Caco-2 (cell line): ENCODE data around the gene PHF21A. TPM values are rescaled to one million over a fixed set of nuclear protein-coding genes. Genes with fewer than 3 reads are reported as not detected.
A peak's percentile ranks its signal among the peaks of the same experiment; 100 is the strongest.
"Not testable (repeated sequence)": the region's sequence is repeated elsewhere in the genome, so short reads cannot be mapped to it uniquely, and the experiment has no call there.

ENCODE experiments used
- BruUV-seq: library from RNA; stranded (reverse); fragments of 400-500 nt; replicated peaks from 2 replicates; lab custom pipeline; 2021; lab: Mats Ljungman, UMichigan
- CTCF ChIA-PET: fragments of 300-600 bp; sonication (Branson Sonifier 250); formaldehyde crosslinking; loops from one replicate; lab custom pipeline; 2022; ENCODE audit warnings: antibody characterized with exemption; lab: Charles Lee
- POLR2A ChIA-PET: fragments of 300-600 bp; sonication (Branson Sonifier 250); formaldehyde crosslinking; loops from one replicate; lab custom pipeline; 2022; ENCODE audit warnings: antibody characterized with exemption; lab: Charles Lee
- DNase-seq, 2 experiments: peaks; one replicate each; pipeline versions ENCODE4 v3.0.0 to v3.0.0-alpha.2; 2020 to 2022
- H3K27me3 ChIP-seq: replicated peaks from 2 replicates; pipeline ENCODE4 v1.6.0; 2011; ENCODE audit warnings: low read length; ENCODE audit not compliant: control insufficient read depth, insufficient read depth
- H3K36me3 ChIP-seq: 2 replicates; pipeline ENCODE4 v1.5.1; 2011; ENCODE audit warnings: low read length; ENCODE audit not compliant: control insufficient read depth, insufficient read depth
- H3K4me1 ChIP-seq: fragments of 250-450 bp; sonication (Bioruptor Pico); 2 replicates; pipeline ENCODE4 v1.5.1; 2020; ENCODE audit warnings: mild to moderate bottlenecking
- H3K4me3 ChIP-seq: 2 replicates; pipeline ENCODE4 v1.5.1; 2011; ENCODE audit warnings: low read depth, mild to moderate bottlenecking, control low read depth, low read length
- H3K9me3 ChIP-seq: fragments of 250-450 bp; sonication (Bioruptor Pico); 2 replicates; pipeline ENCODE4 v1.5.1; 2020; ENCODE audit warnings: mild to moderate bottlenecking, moderate library complexity
- H3K27ac Mint-ChIP-seq: one replicate; pipeline ENCODE4 v1.8.0; 2022; ENCODE audit warnings: mixed read lengths; ENCODE audit not compliant: unreplicated experiment
- H3K27me3 Mint-ChIP-seq: one replicate; pipeline ENCODE4 v1.8.0; 2022; ENCODE audit warnings: mixed read lengths; ENCODE audit not compliant: insufficient read depth, unreplicated experiment
- H3K36me3 Mint-ChIP-seq: one replicate; pipeline ENCODE4 v1.8.0; 2022; ENCODE audit warnings: mild to moderate bottlenecking, mixed read lengths; ENCODE audit not compliant: insufficient read depth, unreplicated experiment
- H3K4me1 Mint-ChIP-seq: one replicate; pipeline ENCODE4 v1.8.0; 2022; ENCODE audit warnings: low read depth, mixed read lengths; ENCODE audit not compliant: unreplicated experiment
- H3K4me3 Mint-ChIP-seq: one replicate; pipeline ENCODE4 v1.8.0; 2022; ENCODE audit warnings: mild to moderate bottlenecking, moderate library complexity, mixed read lengths; ENCODE audit not compliant: unreplicated experiment
- H3K9me3 Mint-ChIP-seq: one replicate; pipeline ENCODE4 v1.8.0; 2022; ENCODE audit warnings: mixed read lengths; ENCODE audit not compliant: unreplicated experiment
- intact Hi-C: fragments of 100-400 bp; cut with micrococcal nuclease; formaldehyde crosslinking; loops from one replicate; pipeline ENCODE4 v1.10.0; 2022; ENCODE audit not compliant: unreplicated experiment
- total RNA-seq: library from RNA; stranded (reverse); gene quantifications from 2 replicates; pipeline ENCODE4 v1.2.3, GENCODE V29; 2022
- TF ChIP-seq, protein P1 (sequence below), 2 experiments: fragments of 200-600 bp in 1 of 2; IDR thresholded peaks; 1 replicate in 1 of 2; 2 replicates in 1 of 2; pipeline versions ENCODE4 v1.5.1 to v1.8.0; 2011 to 2022; ENCODE audit warnings: antibody characterized with exemption in 1 of 2, control low read depth in 1 of 2, inconsistent platforms in 1 of 2, low read depth in 1 of 2, low read length in 1 of 2, mild to moderate bottlenecking in 1 of 2, moderate library complexity in 1 of 2; ENCODE audit not compliant: insufficient read depth in 1 of 2, severe bottlenecking in 1 of 2, unreplicated experiment in 1 of 2

Gene PHF21A
- total RNA-seq, 1 experiment from 2014 or later, result 20.0 TPM

DNA sequence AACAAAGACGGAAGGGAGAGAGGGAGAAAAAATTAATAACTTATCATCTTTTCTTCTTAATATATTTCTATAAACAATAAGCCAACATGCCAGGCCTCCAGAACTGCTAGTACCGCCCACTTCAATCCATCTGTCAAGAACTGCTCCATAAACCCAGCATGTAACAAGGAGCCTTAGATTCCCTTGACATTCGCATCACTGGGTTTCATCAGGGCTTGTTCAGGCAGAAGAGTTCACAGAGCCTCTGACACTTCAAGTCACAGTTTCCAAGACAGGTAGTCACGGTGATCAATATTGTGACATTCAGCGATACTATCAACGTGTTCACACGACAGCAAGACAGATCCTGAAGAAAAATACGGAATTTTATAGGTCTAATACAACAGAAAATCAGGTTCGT is 137.1 kb downstream of the PHF21A start:
- Histone ChIP-seq H3K9me3 (no peaks in the 10 kb centered on the region), H3K27me3 (no peaks in the 10 kb centered on the region), H3K36me3 (no peaks in the 10 kb centered on the region), H3K4me1 (peaks cover 8% of the 10 kb centered on the region; the same call in 1 of the 2 replicates), H3K4me3 (no peak overlapping the region)
- BruUV-seq, result no TSS peak
- TF ChIP-seq, protein P1, sequence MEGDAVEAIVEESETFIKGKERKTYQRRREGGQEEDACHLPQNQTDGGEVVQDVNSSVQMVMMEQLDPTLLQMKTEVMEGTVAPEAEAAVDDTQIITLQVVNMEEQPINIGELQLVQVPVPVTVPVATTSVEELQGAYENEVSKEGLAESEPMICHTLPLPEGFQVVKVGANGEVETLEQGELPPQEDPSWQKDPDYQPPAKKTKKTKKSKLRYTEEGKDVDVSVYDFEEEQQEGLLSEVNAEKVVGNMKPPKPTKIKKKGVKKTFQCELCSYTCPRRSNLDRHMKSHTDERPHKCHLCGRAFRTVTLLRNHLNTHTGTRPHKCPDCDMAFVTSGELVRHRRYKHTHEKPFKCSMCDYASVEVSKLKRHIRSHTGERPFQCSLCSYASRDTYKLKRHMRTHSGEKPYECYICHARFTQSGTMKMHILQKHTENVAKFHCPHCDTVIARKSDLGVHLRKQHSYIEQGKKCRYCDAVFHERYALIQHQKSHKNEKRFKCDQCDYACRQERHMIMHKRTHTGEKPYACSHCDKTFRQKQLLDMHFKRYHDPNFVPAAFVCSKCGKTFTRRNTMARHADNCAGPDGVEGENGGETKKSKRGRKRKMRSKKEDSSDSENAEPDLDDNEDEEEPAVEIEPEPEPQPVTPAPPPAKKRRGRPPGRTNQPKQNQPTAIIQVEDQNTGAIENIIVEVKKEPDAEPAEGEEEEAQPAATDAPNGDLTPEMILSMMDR (IDR thresholded peaks at IDR 0.05; ENCODE audit: insufficient read depth in 1 of 2, low read depth in 1 of 2, low read length in 1 of 2, severe bottlenecking in 1 of 2, unreplicated experiment in 1 of 2), result no peak
- ChIA-PET CTCF (interaction anchor here (2.9 kb wide), 1 partner anchor 19 kb away, joined by 15 read pairs; no protein-coding TSS in a partner anchor), POLR2A (no interaction called here)
- no peak for DNase-seq
- Mint-ChIP-seq H3K4me3 (no peak overlapping the region), H3K27ac (no peak overlapping the region), H3K9me3 (no peaks in the 10 kb centered on the region), H3K4me1 (peaks cover 23% of the 10 kb centered on the region), H3K36me3 (no peaks in the 10 kb centered on the region), H3K27me3 (no peaks in the 10 kb centered on the region)
- intact Hi-C loops, result no loop called here

DNA sequence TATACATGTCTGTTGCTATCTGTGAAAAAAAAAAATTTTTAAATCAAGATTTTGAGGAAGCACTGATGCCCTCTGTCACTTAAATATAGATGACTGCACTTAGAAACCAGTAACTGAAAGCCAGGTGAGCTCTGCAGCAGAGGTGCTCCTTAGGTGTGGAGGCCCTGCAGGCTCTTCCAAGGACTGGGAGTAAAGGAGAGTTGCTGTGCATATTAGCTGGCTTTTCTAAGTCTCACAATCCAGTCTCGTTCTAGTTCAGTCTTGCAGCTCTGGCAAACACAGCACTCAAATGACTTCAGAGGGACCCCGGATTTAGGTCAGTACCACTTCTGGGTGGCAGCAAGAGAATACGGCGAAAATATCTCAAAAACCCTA is 137.8 kb downstream of the PHF21A start:
- POLR2A ChIA-PET, result interaction anchor here (0.6 to 0.9 kb wide), 4 partner anchors 22 to 65 kb away, joined by 3 to 6 read pairs (median 4); partner anchors contain the start of gene PEX16
- Histone ChIP-seq H3K36me3 (no peaks in the 10 kb centered on the region), H3K9me3 (no peaks in the 10 kb centered on the region), H3K27me3 (no peaks in the 10 kb centered on the region), H3K4me1 (peaks cover 8% of the 10 kb centered on the region; the same call in 1 of the 2 replicates), H3K4me3 (no peak overlapping the region)
- peak overlapping the region; percentile 83 for H3K27ac Mint-ChIP-seq
- peaks cover 23% of the 10 kb centered on the region for H3K4me1 Mint-ChIP-seq
- TF ChIP-seq, protein P1 (IDR thresholded peaks at IDR 0.05; ENCODE audit: insufficient read depth in 1 of 2, low read depth in 1 of 2, low read length in 1 of 2, severe bottlenecking in 1 of 2, unreplicated experiment in 1 of 2), result no peak
- CTCF ChIA-PET, result interaction anchor here (0.7 to 2.9 kb wide), 3 partner anchors 18 to 53 kb away, joined by 6 to 15 read pairs (median 7); no protein-coding TSS in a partner anchor
- H3K4me3 Mint-ChIP-seq, result no peak overlapping the region
- H3K36me3 Mint-ChIP-seq, result no peaks in the 10 kb centered on the region
- no peaks in the 10 kb centered on the region for H3K9me3 Mint-ChIP-seq
- H3K27me3 Mint-ChIP-seq, result no peaks in the 10 kb centered on the region
- no TSS peak for BruUV-seq
- DNase-seq, result no peak
- intact Hi-C loops, result loop anchor here (1.0 kb wide), 1 partner anchor 14 kb away; no protein-coding TSS in a partner anchor

DNA sequence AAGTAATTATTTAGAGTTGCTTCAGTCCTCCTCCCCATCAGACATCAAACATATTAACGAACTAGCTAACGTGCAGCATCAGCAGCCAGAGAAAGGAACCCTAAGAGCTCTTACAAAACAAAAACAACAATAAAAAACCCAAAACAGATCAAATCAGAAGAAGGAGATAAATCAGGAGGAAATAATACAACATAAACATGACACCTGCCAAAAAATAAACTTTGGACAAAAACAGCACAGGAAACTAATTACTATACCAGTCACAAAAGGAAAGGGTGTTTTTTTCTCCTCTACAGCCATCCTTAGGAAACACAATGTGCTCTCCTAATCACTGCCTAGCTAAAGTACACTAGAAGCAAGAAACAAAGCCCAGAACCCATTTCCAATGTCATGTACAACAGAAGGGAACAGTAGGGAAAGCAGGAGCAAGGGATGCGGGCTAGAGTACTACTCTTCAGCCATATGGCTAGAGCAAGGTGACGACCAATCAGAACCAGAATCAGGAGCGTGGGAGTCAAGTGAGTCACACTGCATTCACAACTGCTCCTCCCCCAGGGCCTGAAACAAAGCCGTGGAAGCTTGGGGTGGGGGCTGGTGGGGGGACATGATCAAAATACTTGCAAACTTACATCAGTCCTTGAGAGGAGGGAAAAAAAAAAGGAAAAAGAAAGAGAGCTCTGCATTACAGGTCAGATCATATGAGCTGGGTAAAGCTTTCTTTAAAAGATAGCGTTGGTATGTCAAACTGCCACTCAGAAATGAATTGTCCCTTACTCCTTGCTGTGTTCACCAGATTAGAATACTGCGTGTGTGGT is 138.4 kb downstream of the PHF21A start:
- DNase-seq, result peak; percentile 65 to 76
- Mint-ChIP-seq H3K27me3 (no peaks in the 10 kb centered on the region), H3K9me3 (no peaks in the 10 kb centered on the region), H3K36me3 (no peaks in the 10 kb centered on the region), H3K4me1 (peaks cover 23% of the 10 kb centered on the region), H3K4me3 (peak overlapping the region; percentile 49), H3K27ac (peak overlapping the region; percentile 83)
- ChIA-PET CTCF (interaction anchor here (0.6 to 2.9 kb wide), 4 partner anchors 18 to 203 kb away, joined by 5 to 15 read pairs (median 6); no protein-coding TSS in a partner anchor), POLR2A (interaction anchor here (0.6 to 0.9 kb wide), 4 partner anchors 22 to 65 kb away, joined by 3 to 6 read pairs (median 4); partner anchors contain the start of gene PEX16)
- no peaks in the 10 kb centered on the region for H3K27me3 ChIP-seq
- BruUV-seq, result TSS peak; percentile 98
- H3K4me3 ChIP-seq, result no peak overlapping the region
- no peaks in the 10 kb centered on the region for H3K36me3 ChIP-seq
- TF ChIP-seq, protein P1 (IDR thresholded peaks at IDR 0.05; ENCODE audit: insufficient read depth in 1 of 2, low read depth in 1 of 2, low read length in 1 of 2, severe bottlenecking in 1 of 2, unreplicated experiment in 1 of 2), result no peak
- H3K4me1 ChIP-seq, result peaks cover 8% of the 10 kb centered on the region; the same call in 1 of the 2 replicates
- H3K9me3 ChIP-seq, result no peaks in the 10 kb centered on the region
- intact Hi-C loops, result loop anchor here (1.0 kb wide), 1 partner anchor 14 kb away; no protein-coding TSS in a partner anchor

DNA sequence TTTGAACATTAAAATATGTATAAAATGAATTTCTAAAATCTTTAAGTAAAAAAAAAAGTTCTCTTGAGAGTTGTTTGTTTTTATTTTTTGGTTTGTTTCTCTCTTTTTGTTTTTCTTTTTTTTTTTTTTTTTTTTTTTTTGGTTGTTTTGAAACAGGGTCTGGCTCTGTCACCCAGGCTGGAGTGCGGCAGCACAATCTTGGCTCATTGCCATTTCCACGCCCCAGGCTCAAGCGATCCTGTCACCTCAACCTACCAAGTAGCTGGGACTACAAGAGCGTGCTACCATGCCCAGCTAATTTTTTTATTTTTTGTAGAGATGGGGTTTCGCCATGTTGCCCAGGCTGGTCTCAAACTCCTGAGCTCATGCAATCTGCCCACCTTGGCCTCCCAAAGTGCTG is 139.4 kb downstream of the PHF21A start:
- intact Hi-C loops, H3K9me3 Mint-ChIP-seq: not testable (repeated sequence)
- CTCF ChIA-PET, result interaction anchor here (2.9 kb wide), 1 partner anchor 17 kb away, joined by 15 read pairs; no protein-coding TSS in a partner anchor

More for the DNA sequence above, 139.4 kb downstream of the PHF21A start:
- BruUV-seq, H3K4me3 Mint-ChIP-seq, H3K36me3 Mint-ChIP-seq, H3K27me3 ChIP-seq, H3K27ac Mint-ChIP-seq, H3K4me3 ChIP-seq, H3K4me1 ChIP-seq, H3K9me3 ChIP-seq, DNase-seq, H3K27me3 Mint-ChIP-seq, H3K36me3 ChIP-seq, POLR2A ChIA-PET: not testable (repeated sequence)
- peaks cover 23% of the 10 kb centered on the region for H3K4me1 Mint-ChIP-seq
